ENCODE data around the gene RBMS1.

DNA sequence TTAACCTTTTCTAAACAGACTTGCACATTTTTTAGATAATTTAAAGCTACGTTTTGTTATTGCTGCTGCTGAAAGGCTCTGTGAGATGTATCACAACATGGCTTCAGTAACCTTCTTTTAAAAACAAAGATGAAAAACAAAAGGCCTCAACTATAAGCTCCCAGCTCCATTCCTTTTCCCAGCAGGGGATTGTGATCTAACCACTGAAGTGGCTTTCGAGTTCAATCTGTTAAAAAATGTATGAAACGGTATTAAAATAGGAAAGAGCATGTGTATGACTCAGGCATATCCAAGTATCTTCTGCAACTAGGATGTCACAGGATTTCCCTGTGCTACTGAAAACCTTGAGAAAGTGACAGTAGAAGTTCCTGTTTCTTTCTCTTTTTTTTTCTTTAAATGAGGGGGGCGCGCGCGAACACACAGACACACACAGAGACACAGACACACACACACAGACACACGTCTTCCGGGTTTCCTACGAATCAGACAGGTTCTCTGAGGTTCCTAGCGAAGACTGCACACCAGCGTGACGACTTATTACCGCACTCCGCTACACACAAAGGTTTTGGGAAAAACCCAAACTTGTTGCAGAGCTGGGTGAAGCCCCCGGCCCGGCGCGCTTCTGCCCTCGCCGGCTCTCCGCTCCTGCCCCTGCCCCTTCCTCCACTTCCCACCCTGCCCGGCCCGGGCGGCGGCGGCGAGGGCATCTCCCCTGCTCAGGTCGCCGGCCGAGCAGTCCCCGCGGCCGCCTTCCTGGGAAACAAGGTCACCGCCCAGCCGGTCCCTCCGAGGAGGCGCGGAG, 86.8 kb downstream of the RBMS1 start:
- TF ChIP-seq POLR2AphosphoS5 (IDR thresholded peaks at IDR 0.05; ENCODE audit: low read depth, low read length) (no peak), POLR2A (IDR thresholded peaks at IDR 0.05; ENCODE audit: low read depth, low read length) (no peak), TAF1 (IDR thresholded peaks at IDR 0.05; ENCODE audit: low read depth, low read length) (no peak)

Data from GM12891 (cell line).